A673 (cell line): Measurements from ENCODE around the gene VPS4B. TPM values are rescaled to one million over a fixed set of nuclear protein-coding genes. Genes with fewer than 3 reads are reported as not detected.

ENCODE experiments used
- BruUV-seq: library from RNA; stranded (reverse); fragments of 400-500 nt; replicated peaks from 2 replicates; lab custom pipeline; 2021; lab: Mats Ljungman, UMichigan
- CTCF ChIA-PET: fragments of 300-600 bp; sonication (Branson Sonifier 250); formaldehyde crosslinking; loops from one replicate; lab custom pipeline; 2022; ENCODE audit warnings: antibody characterized with exemption; lab: Charles Lee
- POLR2A ChIA-PET: fragments of 300-600 bp; sonication (Branson Sonifier 250); formaldehyde crosslinking; loops from one replicate; lab custom pipeline; 2022; ENCODE audit warnings: antibody characterized with exemption; ENCODE audit not compliant: low non-redundant PET; lab: Charles Lee
- DNase-seq: peaks from one replicate; pipeline ENCODE4 v3.0.0-alpha.2; 2015; ENCODE audit warnings: low spot score
- H3K27ac ChIP-seq: fragments of 200-600 bp; sonication (generic); 2 replicates; pipeline ENCODE4 v1.5.1; 2016; ENCODE audit warnings: mixed run types, low read depth, mild to moderate bottlenecking, mixed read lengths, antibody characterized with exemption, low read length; ENCODE audit not compliant: poor library complexity, severe bottlenecking
- H3K27me3 ChIP-seq: fragments of 200-600 bp; sonication (generic); replicated peaks from 2 replicates; pipeline ENCODE4 v1.6.1; 2017; ENCODE audit warnings: mixed run types, low read depth, mild to moderate bottlenecking, mixed read lengths, antibody characterized with exemption, low read length; ENCODE audit not compliant: insufficient read depth, poor library complexity
- H3K36me3 ChIP-seq: fragments of 200-600 bp; sonication (generic); 2 replicates; pipeline ENCODE4 v1.6.1; 2016; ENCODE audit warnings: mixed run types, mild to moderate bottlenecking, mixed read lengths, antibody characterized with exemption, low read length; ENCODE audit not compliant: insufficient read depth, poor library complexity, severe bottlenecking
- H3K4me1 ChIP-seq: fragments of 200-600 bp; sonication (generic); 2 replicates; pipeline ENCODE4 v1.6.1; 2017; ENCODE audit warnings: mixed run types, mild to moderate bottlenecking, mixed read lengths, antibody characterized with exemption, low read length; ENCODE audit not compliant: insufficient read depth, poor library complexity, severe bottlenecking
- H3K4me3 ChIP-seq: fragments of 200-600 bp; sonication (generic); 2 replicates; pipeline ENCODE4 v1.5.1; 2016; ENCODE audit warnings: low read depth, mixed run types, mild to moderate bottlenecking, mixed read lengths, low read length; ENCODE audit not compliant: poor library complexity, severe bottlenecking
- H3K9me3 ChIP-seq: fragments of 200-600 bp; sonication (generic); 2 replicates; pipeline ENCODE4 v1.6.1; 2016; ENCODE audit warnings: mixed run types, low read depth, mild to moderate bottlenecking, mixed read lengths, antibody characterized with exemption, low read length; ENCODE audit not compliant: poor library complexity, severe bottlenecking
- CTCF ChIP-seq: fragments of 300-800, 200-600 bp; sonication (generic); conservative IDR thresholded peaks from 2 replicates; pipeline ENCODE4 v1.5.1; 2017; ENCODE audit warnings: low read depth, mild to moderate bottlenecking, antibody characterized with exemption, low read length, moderate library complexity, mixed read lengths
- EZH2 ChIP-seq: fragments of 200-600 bp; sonication (generic); IDR thresholded peaks from 2 replicates; pipeline ENCODE4 v1.6.1; 2017; ENCODE audit warnings: borderline replicate concordance, low read depth, mild to moderate bottlenecking, mixed read lengths, antibody characterized with exemption, low read length; ENCODE audit not compliant: poor library complexity, severe bottlenecking
- intact Hi-C: fragments of 100-400 bp; cut with micrococcal nuclease; formaldehyde crosslinking; loops from one replicate; pipeline ENCODE4 v1.10.0; 2022; ENCODE audit not compliant: unreplicated experiment
- total RNA-seq: library from RNA; stranded (reverse); gene quantifications from 2 replicates; pipeline ENCODE4 v1.2.3, GENCODE V29; 2021

Gene VPS4B
- total RNA-seq, 1 experiment from 2014 or later, result 94.8 TPM

GRCh38 chr18:63410792-63411191 lies 11.5 kb downstream of the VPS4B start:
- no peaks in the 10 kb centered on the region for H3K27me3 ChIP-seq
- DNase-seq, result peak; percentile 71
- H3K9me3 ChIP-seq, result no peaks in the 10 kb centered on the region
- intact Hi-C loops, result no loop called here
- BruUV-seq, result no TSS peak
- H3K4me1 ChIP-seq, result peaks cover 19% of the 10 kb centered on the region
- peaks cover 75% of the 10 kb centered on the region for H3K36me3 ChIP-seq
- CTCF ChIA-PET, result no interaction called here
- no peak for TF ChIP-seq EZH2
- no peak for TF ChIP-seq CTCF
- POLR2A ChIA-PET, result interaction anchor here (0.7 kb wide), 1 partner anchor 46 kb away, joined by 4 read pairs; no protein-coding TSS in a partner anchor
- peak overlapping the region; percentile 56 for H3K27ac ChIP-seq
- no peak overlapping the region for H3K4me3 ChIP-seq

GRCh38 chr18:63409301-63409700 lies 13.0 kb downstream of the VPS4B start:
- intact Hi-C loops, result no loop called here
- BruUV-seq, result no TSS peak
- Histone ChIP-seq H3K9me3 (no peaks in the 10 kb centered on the region), H3K27me3 (no peaks in the 10 kb centered on the region), H3K36me3 (peaks cover 68% of the 10 kb centered on the region), H3K27ac (peak overlapping the region; percentile 24), H3K4me1 (peaks cover 19% of the 10 kb centered on the region), H3K4me3 (no peak overlapping the region)
- no peak for DNase-seq
- no peak for TF ChIP-seq EZH2
- TF ChIP-seq CTCF, result no peak
- POLR2A ChIA-PET, result no interaction called here
- CTCF ChIA-PET, result no interaction called here

GRCh38 chr18:63407734-63408133 lies 14.5 kb downstream of the VPS4B start:
- no peak for DNase-seq
- H3K36me3 ChIP-seq, result peaks cover 75% of the 10 kb centered on the region
- TF ChIP-seq EZH2 (no peak), CTCF (no peak)
- CTCF ChIA-PET, result no interaction called here
- H3K27me3 ChIP-seq, result no peaks in the 10 kb centered on the region
- POLR2A ChIA-PET, result no interaction called here
- H3K9me3 ChIP-seq, result no peaks in the 10 kb centered on the region
- no peak overlapping the region for H3K4me3 ChIP-seq
- BruUV-seq, result no TSS peak
- intact Hi-C loops, result no loop called here
- H3K4me1 ChIP-seq, result peaks cover 19% of the 10 kb centered on the region
- no peak overlapping the region for H3K27ac ChIP-seq
